ENCODE results near the gene TNFRSF9. TPM values are rescaled to one million over a fixed set of nuclear protein-coding genes. Genes with fewer than 3 reads are reported as not detected.

The TNFRSF9 gene
- polyA plus RNA-seq, 1 of the 3 experiments (the other 2 are of a cell fraction) = 2.9 TPM

DNA sequence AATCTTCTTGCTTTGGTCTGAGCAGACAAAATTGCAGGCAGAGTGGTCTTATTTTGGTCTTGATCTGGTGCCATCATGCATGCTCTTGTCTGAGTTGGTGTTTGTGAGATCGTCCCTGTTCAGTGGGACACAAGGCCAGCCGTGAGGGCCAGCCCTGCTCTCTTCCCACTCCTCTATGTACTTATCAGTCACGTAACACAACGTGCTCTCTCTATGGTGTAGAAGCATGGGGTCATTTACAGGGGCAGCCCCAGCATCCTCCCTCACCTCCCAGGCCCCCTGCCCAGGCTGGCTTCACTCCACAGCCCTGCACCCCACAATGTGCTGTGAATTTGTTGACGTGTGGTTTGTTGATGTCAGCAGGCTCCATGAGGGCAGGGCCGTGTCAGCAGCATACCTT lies 69.5 kb downstream of the TNFRSF9 start:
- POLR2A ChIA-PET = no interaction called here
- H4K20me1 ChIP-seq (ENCODE audit: insufficient read depth) = no peaks in the 10 kb centered on the region
- H2AFZ ChIP-seq (ENCODE audit: low read depth) = no peak overlapping the region
- 60% methylated on average over 4 of the region's 6 CpGs for WGBS (ENCODE audit: low lambda C conversion rate)
- no peak overlapping the region for H3K4me2 ChIP-seq
- H3K9me2 ChIP-seq = no peaks in the 10 kb centered on the region
- no peaks in the 10 kb centered on the region for H3K79me2 ChIP-seq (ENCODE audit: insufficient read depth)
- DNase-seq = no peak
- CTCF ChIA-PET = no interaction called here
- H3K36me3 ChIP-seq (replicated peaks in 1 of 2; ENCODE audit: control insufficient read depth in 1 of 2, insufficient read depth in 2 of 2, low read length in 1 of 2) = no peaks in the 10 kb centered on the region
- no peaks in the 10 kb centered on the region for H3K27me3 ChIP-seq (ENCODE audit: insufficient read depth)
- no peaks in the 10 kb centered on the region for H3F3A ChIP-seq (replicated peaks; ENCODE audit: insufficient read depth)
- no peaks in the 10 kb centered on the region for H3K4me1 ChIP-seq (ENCODE audit: control insufficient read depth in 1 of 2, insufficient read depth in 2 of 2, low read depth in 1 of 2, low read length in 1 of 2)
- H3K9me3 ChIP-seq = no peaks in the 10 kb centered on the region
- H3K27ac ChIP-seq (ENCODE audit: low read depth in 2 of 2, low read length in 1 of 2) = no peak overlapping the region
- TF ChIP-seq YY1 (IDR thresholded peaks at IDR 0.05; ENCODE audit: low read depth) (no peak), EP300 (IDR thresholded peaks at IDR 0.05; ENCODE audit: borderline replicate concordance in 1 of 2, low read depth in 1 of 2, low read length in 1 of 2) (no peak), POLR2AphosphoS5 (IDR thresholded peaks at IDR 0.05; ENCODE audit: low read depth, low read length) (no peak), SMC3 (IDR thresholded peaks at IDR 0.05; ENCODE audit: low read depth, low read length) (no peak), RXRA (IDR thresholded peaks at IDR 0.05; ENCODE audit: borderline replicate concordance, low read depth) (no peak), GABPA (IDR thresholded peaks at IDR 0.05; ENCODE audit: low read depth) (no peak), FOXJ3 (CRISPR knock-in tag; IDR thresholded peaks at IDR 0.05) (no peak), RCOR1 (IDR thresholded peaks at IDR 0.05; ENCODE audit: low read length) (no peak), GATA2 (CRISPR knock-in tag; IDR thresholded peaks at IDR 0.05) (no peak), NFIC (IDR thresholded peaks at IDR 0.05; ENCODE audit: borderline replicate concordance) (no peak), TAF1 (IDR thresholded peaks at IDR 0.05; ENCODE audit: borderline replicate concordance, low read depth, low read length) (no peak), MXI1 (IDR thresholded peaks at IDR 0.05; ENCODE audit: low read depth, low read length) (no peak), NRF1 (IDR thresholded peaks at IDR 0.05; ENCODE audit: low read depth, low read length) (no peak)
- TF ChIP-seq, protein P1, sequence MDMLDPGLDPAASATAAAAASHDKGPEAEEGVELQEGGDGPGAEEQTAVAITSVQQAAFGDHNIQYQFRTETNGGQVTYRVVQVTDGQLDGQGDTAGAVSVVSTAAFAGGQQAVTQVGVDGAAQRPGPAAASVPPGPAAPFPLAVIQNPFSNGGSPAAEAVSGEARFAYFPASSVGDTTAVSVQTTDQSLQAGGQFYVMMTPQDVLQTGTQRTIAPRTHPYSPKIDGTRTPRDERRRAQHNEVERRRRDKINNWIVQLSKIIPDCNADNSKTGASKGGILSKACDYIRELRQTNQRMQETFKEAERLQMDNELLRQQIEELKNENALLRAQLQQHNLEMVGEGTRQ (IDR thresholded peaks at IDR 0.05; ENCODE audit: borderline replicate concordance, low read depth, low read length) = no peak
- TF ChIP-seq, protein P2, sequence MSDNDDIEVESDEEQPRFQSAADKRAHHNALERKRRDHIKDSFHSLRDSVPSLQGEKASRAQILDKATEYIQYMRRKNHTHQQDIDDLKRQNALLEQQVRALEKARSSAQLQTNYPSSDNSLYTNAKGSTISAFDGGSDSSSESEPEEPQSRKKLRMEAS (IDR thresholded peaks at IDR 0.05; ENCODE audit: low read depth) = no peak
- TF ChIP-seq, protein P3, sequence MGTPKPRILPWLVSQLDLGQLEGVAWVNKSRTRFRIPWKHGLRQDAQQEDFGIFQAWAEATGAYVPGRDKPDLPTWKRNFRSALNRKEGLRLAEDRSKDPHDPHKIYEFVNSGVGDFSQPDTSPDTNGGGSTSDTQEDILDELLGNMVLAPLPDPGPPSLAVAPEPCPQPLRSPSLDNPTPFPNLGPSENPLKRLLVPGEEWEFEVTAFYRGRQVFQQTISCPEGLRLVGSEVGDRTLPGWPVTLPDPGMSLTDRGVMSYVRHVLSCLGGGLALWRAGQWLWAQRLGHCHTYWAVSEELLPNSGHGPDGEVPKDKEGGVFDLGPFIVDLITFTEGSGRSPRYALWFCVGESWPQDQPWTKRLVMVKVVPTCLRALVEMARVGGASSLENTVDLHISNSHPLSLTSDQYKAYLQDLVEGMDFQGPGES (IDR thresholded peaks at IDR 0.05; ENCODE audit: low read depth, low read length) = no peak
- TF ChIP-seq, protein P4, sequence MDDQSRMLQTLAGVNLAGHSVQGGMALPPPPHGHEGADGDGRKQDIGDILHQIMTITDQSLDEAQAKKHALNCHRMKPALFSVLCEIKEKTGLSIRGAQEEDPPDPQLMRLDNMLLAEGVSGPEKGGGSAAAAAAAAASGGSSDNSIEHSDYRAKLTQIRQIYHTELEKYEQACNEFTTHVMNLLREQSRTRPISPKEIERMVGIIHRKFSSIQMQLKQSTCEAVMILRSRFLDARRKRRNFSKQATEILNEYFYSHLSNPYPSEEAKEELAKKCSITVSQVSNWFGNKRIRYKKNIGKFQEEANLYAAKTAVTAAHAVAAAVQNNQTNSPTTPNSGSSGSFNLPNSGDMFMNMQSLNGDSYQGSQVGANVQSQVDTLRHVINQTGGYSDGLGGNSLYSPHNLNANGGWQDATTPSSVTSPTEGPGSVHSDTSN (IDR thresholded peaks at IDR 0.05) = no peak
- H3K4me3 ChIP-seq (ENCODE audit: low read depth in 2 of 2, low read length in 1 of 2) = no peak overlapping the region
- no peak overlapping the region for H3K9ac ChIP-seq
